NT2/D1 (cell line): Measurements from ENCODE around the gene RNASET2.

ENCODE experiments used
- SUZ12 ChIP-seq: IDR thresholded peaks from 2 replicates; pipeline ENCODE4 v1.6.1; 2011; ENCODE audit not compliant: insufficient read length, insufficient read depth; ENCODE audit errors: extremely low read depth
- YY1 ChIP-seq: IDR thresholded peaks from 2 replicates; pipeline ENCODE4 v1.6.1; 2011; ENCODE audit not compliant: insufficient read length, insufficient read depth

DNA sequence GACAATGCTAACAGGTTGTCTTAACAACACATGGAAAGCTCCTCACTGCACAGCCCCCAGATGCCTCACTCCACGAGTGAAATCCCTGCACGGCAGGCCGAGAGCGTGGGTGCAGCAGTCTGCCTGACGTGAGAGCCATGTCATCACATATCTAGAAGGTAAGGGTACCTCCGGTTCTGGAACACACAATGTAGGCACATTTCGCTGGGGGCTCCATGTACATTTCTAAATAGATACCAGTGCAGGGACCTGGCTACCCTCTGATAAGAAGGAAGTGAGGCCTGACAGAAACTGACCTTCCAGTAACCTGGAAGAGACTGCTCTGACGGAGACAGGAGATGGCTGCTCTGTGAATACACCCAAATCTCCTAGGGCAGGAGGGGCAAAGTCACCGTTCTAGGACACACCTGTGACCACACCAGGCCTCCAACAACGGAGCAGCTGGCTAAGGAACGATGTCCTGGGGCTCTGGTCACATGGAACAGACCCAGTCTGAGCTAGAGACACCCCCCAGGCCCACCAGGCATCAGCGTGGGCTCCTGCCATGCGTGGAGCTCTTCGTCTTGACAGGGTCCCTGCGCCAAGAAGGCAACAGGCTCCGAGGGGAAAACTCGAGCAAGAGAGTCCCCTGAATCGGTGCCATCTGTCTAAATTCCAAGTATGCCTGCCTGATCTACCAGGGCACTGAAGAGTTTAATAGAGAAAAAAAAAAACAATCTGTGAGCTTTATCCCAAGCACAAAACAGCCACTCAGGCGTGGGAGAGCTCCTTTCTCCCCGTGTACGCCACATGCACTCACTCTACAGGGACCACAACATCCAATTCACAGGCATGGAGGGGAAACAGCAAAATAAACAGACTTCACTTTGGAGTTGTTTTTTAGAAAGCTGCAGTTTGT lies 27.5 kb downstream of the RNASET2 start:
- no peak for TF ChIP-seq SUZ12
- no peak for TF ChIP-seq YY1
